H9 (cell line): ENCODE measurements around the gene FHOD3. TPM values are rescaled to one million over a fixed set of nuclear protein-coding genes. Genes with fewer than 3 reads are reported as not detected.

Experiments
- DNase-seq: peaks from one replicate; pipeline ENCODE4 v3.0.0-alpha.2; 2017
- H2AFZ ChIP-seq: one replicate; pipeline ENCODE4 v1.6.1; 2013; ENCODE audit warnings: mild to moderate bottlenecking, low read length, control low read depth, moderate library complexity
- H2AK5ac ChIP-seq: 2 replicates; pipeline ENCODE4 v1.6.1; 2013; ENCODE audit warnings: low read length, control low read depth, mixed read lengths; ENCODE audit not compliant: insufficient read length
- H2BK120ac ChIP-seq: one replicate; pipeline ENCODE4 v1.6.1; 2013; ENCODE audit warnings: low read depth, mild to moderate bottlenecking, low read length, control low read depth, inconsistent platforms; ENCODE audit not compliant: poor library complexity, severe bottlenecking
- H2BK12ac ChIP-seq: 2 replicates; pipeline ENCODE4 v1.6.1; 2013; ENCODE audit warnings: low read length, control low read depth, mixed read lengths, low read depth; ENCODE audit not compliant: insufficient read length
- H2BK15ac ChIP-seq: 2 replicates; pipeline ENCODE4 v1.6.1; 2013; ENCODE audit warnings: low read depth, low read length, control low read depth
- H2BK20ac ChIP-seq: one replicate; pipeline ENCODE4 v1.6.1; 2013; ENCODE audit warnings: low read depth, mild to moderate bottlenecking, low read length, control low read depth, inconsistent platforms; ENCODE audit not compliant: poor library complexity, severe bottlenecking
- H2BK5ac ChIP-seq: 2 replicates; pipeline ENCODE4 v1.6.1; 2013; ENCODE audit warnings: low read length, control low read depth, mixed read lengths; ENCODE audit not compliant: insufficient read length
- H3K14ac ChIP-seq: 2 replicates; pipeline ENCODE4 v1.6.1; 2013; ENCODE audit warnings: low read length, control low read depth; ENCODE audit not compliant: insufficient read depth
- H3K18ac ChIP-seq: 2 replicates; pipeline ENCODE4 v1.6.1; 2013; ENCODE audit warnings: low read depth, mild to moderate bottlenecking, mixed read lengths, low read length, control low read depth; ENCODE audit not compliant: insufficient read length
- H3K23ac ChIP-seq: 2 replicates; pipeline ENCODE4 v1.6.1; 2013; ENCODE audit warnings: low read length, control low read depth, mixed read lengths, low read depth; ENCODE audit not compliant: insufficient read length
- H3K23me2 ChIP-seq: 2 replicates; pipeline ENCODE4 v1.6.1; 2013; ENCODE audit warnings: low read depth, mild to moderate bottlenecking, mixed read lengths, low read length, control low read depth; ENCODE audit not compliant: insufficient read length, poor library complexity, severe bottlenecking
- H3K27ac ChIP-seq: 2 replicates; pipeline ENCODE4 v1.5.1; 2013; ENCODE audit warnings: low read length, control low read depth, mixed read lengths, low read depth; ENCODE audit not compliant: insufficient read length
- H3K27me3 ChIP-seq: 2 replicates; pipeline ENCODE4 v1.6.1; 2013; ENCODE audit warnings: low read length, control low read depth, inconsistent platforms; ENCODE audit not compliant: insufficient read depth
- H3K4ac ChIP-seq: 2 replicates; pipeline ENCODE4 v1.6.1; 2013; ENCODE audit warnings: low read depth, mild to moderate bottlenecking, control low read depth, inconsistent platforms, low read length, moderate library complexity
- H3K4me1 ChIP-seq: 2 replicates; pipeline ENCODE4 v1.6.1; 2013; ENCODE audit warnings: low read length, control low read depth, inconsistent platforms; ENCODE audit not compliant: insufficient read depth
- H3K4me2 ChIP-seq: 2 replicates; pipeline ENCODE4 v1.6.1; 2013; ENCODE audit warnings: low read length, control low read depth, mixed read lengths; ENCODE audit not compliant: insufficient read length, insufficient read depth
- H3K56ac ChIP-seq: 2 replicates; pipeline ENCODE4 v1.6.1; 2013; ENCODE audit warnings: low read depth, mild to moderate bottlenecking, mixed read lengths, low read length, control low read depth; ENCODE audit not compliant: insufficient read length
- H3K79me1 ChIP-seq: 2 replicates; pipeline ENCODE4 v1.6.1; 2013; ENCODE audit warnings: low read depth, mild to moderate bottlenecking, moderate library complexity, low read length, control low read depth, inconsistent platforms; ENCODE audit not compliant: insufficient read depth, poor library complexity, severe bottlenecking
- H3K79me2 ChIP-seq: 2 replicates; pipeline ENCODE4 v1.6.1; 2013; ENCODE audit warnings: low read length, control low read depth, inconsistent platforms; ENCODE audit not compliant: insufficient read depth
- H3K9ac ChIP-seq: 2 replicates; pipeline ENCODE4 v1.6.1; 2013; ENCODE audit warnings: low read length, control low read depth, mixed read lengths; ENCODE audit not compliant: insufficient read length; ENCODE audit errors: extremely low read depth
- H3K9me3 ChIP-seq: one replicate; pipeline ENCODE4 v1.6.1; 2013; ENCODE audit warnings: low read depth, low read length, inconsistent platforms; ENCODE audit not compliant: control insufficient read depth
- H3T11ph ChIP-seq: one replicate; pipeline ENCODE4 v1.6.1; 2013; ENCODE audit warnings: mild to moderate bottlenecking, low read length, control low read depth, inconsistent platforms
- H4K20me1 ChIP-seq: one replicate; pipeline ENCODE4 v1.6.1; 2013; ENCODE audit not compliant: control insufficient read depth, insufficient read length, insufficient read depth
- H4K5ac ChIP-seq: 2 replicates; pipeline ENCODE4 v1.6.1; 2013; ENCODE audit warnings: low read depth, mild to moderate bottlenecking, mixed read lengths, low read length, control low read depth; ENCODE audit not compliant: insufficient read length
- H4K8ac ChIP-seq: replicated peaks from 2 replicates; pipeline ENCODE4 v1.6.1; 2013; ENCODE audit warnings: low read length, control low read depth, mixed read lengths, low read depth; ENCODE audit not compliant: insufficient read length
- H4K91ac ChIP-seq: 2 replicates; pipeline ENCODE4 v1.6.1; 2013; ENCODE audit warnings: low read depth, mild to moderate bottlenecking, moderate library complexity, mixed read lengths, low read length, control low read depth; ENCODE audit not compliant: insufficient read length
- H3K27ac Mint-ChIP-seq, 3 experiments: 2 replicates in 2 of 3; 3 replicates in 1 of 3; pipeline ENCODE4 v1.8.0; 2020 to 2021; ENCODE audit warnings: mixed read lengths in 3 of 3, mild to moderate bottlenecking in 1 of 3, moderate library complexity in 1 of 3
- H3K27me3 Mint-ChIP-seq: 2 replicates; pipeline ENCODE4 v1.8.0; 2021; ENCODE audit warnings: low read depth, mild to moderate bottlenecking, moderate library complexity, mixed read lengths
- H3K36me3 Mint-ChIP-seq, 3 experiments: 2 replicates in 2 of 3; 3 replicates in 1 of 3; pipeline ENCODE4 v1.8.0; 2020 to 2021; ENCODE audit warnings: low read depth in 3 of 3, mixed read lengths in 3 of 3; ENCODE audit not compliant: insufficient read depth in 1 of 3
- H3K4me1 Mint-ChIP-seq, 2 experiments: 2 replicates each; pipeline ENCODE4 v1.8.0; 2020; ENCODE audit warnings: mixed read lengths in 2 of 2
- H3K4me3 Mint-ChIP-seq, 2 experiments: 2 replicates in 1 of 2; 3 replicates in 1 of 2; pipeline ENCODE4 v1.8.0; 2020 to 2021; ENCODE audit warnings: mild to moderate bottlenecking in 2 of 2, mixed read lengths in 2 of 2, moderate library complexity in 1 of 2
- H3K9me3 Mint-ChIP-seq, 2 experiments: 2 replicates in 1 of 2; 3 replicates in 1 of 2; pipeline ENCODE4 v1.8.0; 2020; ENCODE audit warnings: mild to moderate bottlenecking in 2 of 2, mixed read lengths in 2 of 2, moderate library complexity in 1 of 2
- WGBS: extraction: QIAGEN DNeasy Blood & Tissue Kit; methylation state at CpG from one replicate; pipeline ENCODE4 v1.1.7; 2013; ENCODE audit warnings: missing lambda C conversion rate, low lambda C conversion rate, mixed read lengths; ENCODE audit not compliant: insufficient read length; ENCODE audit errors: extremely low coverage; 5-methylcytosine and 5-hydroxymethylcytosine counted together
- total RNA-seq: library from RNA; stranded (reverse); gene quantifications from 2 replicates; pipeline ENCODE4 v1.2.1, GENCODE V29; 2021
- TF ChIP-seq, protein P1 (sequence below): fragments of 200-600 bp; sonication (generic); conservative IDR thresholded peaks from 3 replicates; pipeline ENCODE4 v1.8.0; 2021; ENCODE audit warnings: antibody characterized with exemption, mild to moderate bottlenecking

The FHOD3 gene
- total RNA-seq, 1 experiment from 2014 or later = 8.0 TPM

DNA sequence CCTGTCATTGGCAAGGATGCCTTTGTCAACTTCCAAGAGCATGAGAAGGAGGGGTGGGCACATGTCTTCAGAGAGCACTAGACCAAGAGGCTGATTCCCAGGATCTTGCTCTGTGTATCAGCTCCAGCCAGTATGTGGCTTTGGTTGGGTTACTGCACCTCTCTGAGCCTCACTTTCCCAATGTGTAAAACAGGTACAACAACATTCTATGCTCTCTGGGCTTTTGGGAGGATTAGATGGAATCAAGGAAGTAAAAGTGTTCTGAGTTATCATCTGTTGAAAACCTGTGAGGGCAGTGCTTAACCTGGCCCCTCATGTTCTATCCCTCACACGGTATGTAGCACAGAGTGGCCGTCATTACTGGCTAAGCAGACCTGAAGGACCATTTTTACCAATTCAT is 103.9 kb downstream of the FHOD3 start:
- no peak overlapping the region for H3K4ac ChIP-seq
- Mint-ChIP-seq H3K9me3 (peaks cover 5% of the 10 kb centered on the region in 2 experiments; a peak in 4 of 5 replicates), H3K27me3 (no peaks in the 10 kb centered on the region; the same call in 1 of the 2 replicates), H3K4me1 (peaks cover 16 to 21% of the 10 kb centered on the region in 2 experiments), H3K4me3 (no peak overlapping the region), H3K27ac (no peak overlapping the region), H3K36me3 (peaks cover 2 to 9% (median 5%) of the 10 kb centered on the region in 3 experiments; a peak in 4 of 7 replicates)
- H4K91ac ChIP-seq = no peak overlapping the region
- H3K79me2 ChIP-seq = no peaks in the 10 kb centered on the region
- H3T11ph ChIP-seq = no peak overlapping the region
- no peak overlapping the region for H3K23ac ChIP-seq
- H3K4me2 ChIP-seq = no peak overlapping the region
- H2BK5ac ChIP-seq = no peak overlapping the region
- H3K14ac ChIP-seq = no peak overlapping the region
- no peaks in the 10 kb centered on the region for H3K9me3 ChIP-seq
- no peak overlapping the region for H3K27ac ChIP-seq
- H3K18ac ChIP-seq = no peak overlapping the region
- H2BK15ac ChIP-seq = no peak overlapping the region
- H3K56ac ChIP-seq = no peak overlapping the region
- no peak overlapping the region for H2BK20ac ChIP-seq
- no peaks in the 10 kb centered on the region; the same call in 1 of the 2 replicates for H3K4me1 ChIP-seq
- H2AFZ ChIP-seq = no peak overlapping the region
- TF ChIP-seq, protein P1, sequence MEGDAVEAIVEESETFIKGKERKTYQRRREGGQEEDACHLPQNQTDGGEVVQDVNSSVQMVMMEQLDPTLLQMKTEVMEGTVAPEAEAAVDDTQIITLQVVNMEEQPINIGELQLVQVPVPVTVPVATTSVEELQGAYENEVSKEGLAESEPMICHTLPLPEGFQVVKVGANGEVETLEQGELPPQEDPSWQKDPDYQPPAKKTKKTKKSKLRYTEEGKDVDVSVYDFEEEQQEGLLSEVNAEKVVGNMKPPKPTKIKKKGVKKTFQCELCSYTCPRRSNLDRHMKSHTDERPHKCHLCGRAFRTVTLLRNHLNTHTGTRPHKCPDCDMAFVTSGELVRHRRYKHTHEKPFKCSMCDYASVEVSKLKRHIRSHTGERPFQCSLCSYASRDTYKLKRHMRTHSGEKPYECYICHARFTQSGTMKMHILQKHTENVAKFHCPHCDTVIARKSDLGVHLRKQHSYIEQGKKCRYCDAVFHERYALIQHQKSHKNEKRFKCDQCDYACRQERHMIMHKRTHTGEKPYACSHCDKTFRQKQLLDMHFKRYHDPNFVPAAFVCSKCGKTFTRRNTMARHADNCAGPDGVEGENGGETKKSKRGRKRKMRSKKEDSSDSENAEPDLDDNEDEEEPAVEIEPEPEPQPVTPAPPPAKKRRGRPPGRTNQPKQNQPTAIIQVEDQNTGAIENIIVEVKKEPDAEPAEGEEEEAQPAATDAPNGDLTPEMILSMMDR = no peak
- no peaks in the 10 kb centered on the region for H3K27me3 ChIP-seq
- H4K5ac ChIP-seq = no peak overlapping the region
- H2BK12ac ChIP-seq = no peak overlapping the region
- no CpG with 5 or more reads among the region's 2 CpGs for WGBS
- no peak overlapping the region for H3K9ac ChIP-seq
- H2AK5ac ChIP-seq = no peak overlapping the region
- no peak overlapping the region for H4K8ac ChIP-seq
- H3K23me2 ChIP-seq = no peaks in the 10 kb centered on the region
- no peak for DNase-seq
- H2BK120ac ChIP-seq = no peak overlapping the region
- no peaks in the 10 kb centered on the region for H4K20me1 ChIP-seq
- H3K79me1 ChIP-seq = no peaks in the 10 kb centered on the region
